Measurements from ENCODE around the gene GOLPH3L.
"Not testable (repeated sequence)": the region's sequence is repeated elsewhere in the genome, so short reads cannot be mapped to it uniquely, and the experiment has no call there.

GOLPH3L gene

DNA sequence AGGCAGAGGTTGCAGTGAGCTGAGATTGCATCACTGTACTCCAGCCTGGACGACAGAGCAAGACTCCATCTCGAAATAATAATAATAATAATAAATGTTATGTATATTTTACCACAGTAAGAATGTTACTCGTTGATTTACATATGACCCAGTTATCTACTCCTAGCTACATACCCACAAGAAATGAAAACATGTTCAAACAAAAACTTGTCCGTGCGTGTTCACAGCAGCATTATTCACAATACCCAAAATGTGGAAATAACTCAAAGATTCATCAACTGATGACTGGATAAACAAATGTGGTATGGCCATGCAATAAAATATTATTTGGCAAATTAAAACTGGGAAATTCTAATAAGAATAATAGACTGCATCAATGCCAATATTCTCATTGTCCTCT lies 35.8 kb downstream of the GOLPH3L start:
- no peak for ATAC-seq
- no peak for TF ChIP-seq TCF4 (CRISPR knock-in tag; IDR thresholded peaks at IDR 0.05; ENCODE audit: borderline replicate concordance)
- no peak for TF ChIP-seq ESRRG (CRISPR knock-in tag; IDR thresholded peaks at IDR 0.05)
- TF ChIP-seq RARB (CRISPR knock-in tag; IDR thresholded peaks at IDR 0.05): no peak
- TF ChIP-seq, protein P1, sequence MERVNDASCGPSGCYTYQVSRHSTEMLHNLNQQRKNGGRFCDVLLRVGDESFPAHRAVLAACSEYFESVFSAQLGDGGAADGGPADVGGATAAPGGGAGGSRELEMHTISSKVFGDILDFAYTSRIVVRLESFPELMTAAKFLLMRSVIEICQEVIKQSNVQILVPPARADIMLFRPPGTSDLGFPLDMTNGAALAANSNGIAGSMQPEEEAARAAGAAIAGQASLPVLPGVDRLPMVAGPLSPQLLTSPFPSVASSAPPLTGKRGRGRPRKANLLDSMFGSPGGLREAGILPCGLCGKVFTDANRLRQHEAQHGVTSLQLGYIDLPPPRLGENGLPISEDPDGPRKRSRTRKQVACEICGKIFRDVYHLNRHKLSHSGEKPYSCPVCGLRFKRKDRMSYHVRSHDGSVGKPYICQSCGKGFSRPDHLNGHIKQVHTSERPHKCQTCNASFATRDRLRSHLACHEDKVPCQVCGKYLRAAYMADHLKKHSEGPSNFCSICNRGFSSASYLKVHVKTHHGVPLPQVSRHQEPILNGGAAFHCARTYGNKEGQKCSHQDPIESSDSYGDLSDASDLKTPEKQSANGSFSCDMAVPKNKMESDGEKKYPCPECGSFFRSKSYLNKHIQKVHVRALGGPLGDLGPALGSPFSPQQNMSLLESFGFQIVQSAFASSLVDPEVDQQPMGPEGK (CRISPR knock-in tag; IDR thresholded peaks at IDR 0.05; ENCODE audit: borderline replicate concordance): no peak
- TF ChIP-seq TOX (CRISPR knock-in tag; IDR thresholded peaks at IDR 0.05; ENCODE audit: borderline replicate concordance): no peak
- no peak for TF ChIP-seq SNAI2 (CRISPR knock-in tag; IDR thresholded peaks at IDR 0.05)
- TF ChIP-seq ISL1 (CRISPR knock-in tag; IDR thresholded peaks at IDR 0.05): no peak
- no peak for TF ChIP-seq POU6F1 (CRISPR knock-in tag; IDR thresholded peaks at IDR 0.05; ENCODE audit: borderline replicate concordance, low read depth)

DNA sequence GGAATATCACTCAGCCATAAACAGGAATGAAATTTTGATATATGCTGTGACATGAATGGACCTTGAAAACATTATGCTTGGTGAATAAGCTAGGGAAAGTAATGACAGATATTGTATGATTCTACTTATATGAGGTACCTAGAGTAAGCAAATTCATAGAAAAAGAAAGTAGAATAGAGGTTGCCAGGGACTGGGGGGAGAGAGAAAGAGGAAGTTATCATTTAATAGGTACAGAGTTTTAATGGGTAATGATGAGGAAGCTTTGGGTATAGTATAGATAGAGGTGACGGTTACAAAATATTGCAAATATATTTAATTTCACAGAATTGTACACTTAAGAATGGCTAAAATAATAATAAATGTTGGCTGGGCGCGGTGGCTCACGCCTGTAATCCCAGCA lies 36.4 kb downstream of the GOLPH3L start:
- TF ChIP-seq, protein P1 (CRISPR knock-in tag; IDR thresholded peaks at IDR 0.05; ENCODE audit: borderline replicate concordance): no peak
- TF ChIP-seq, protein P2, sequence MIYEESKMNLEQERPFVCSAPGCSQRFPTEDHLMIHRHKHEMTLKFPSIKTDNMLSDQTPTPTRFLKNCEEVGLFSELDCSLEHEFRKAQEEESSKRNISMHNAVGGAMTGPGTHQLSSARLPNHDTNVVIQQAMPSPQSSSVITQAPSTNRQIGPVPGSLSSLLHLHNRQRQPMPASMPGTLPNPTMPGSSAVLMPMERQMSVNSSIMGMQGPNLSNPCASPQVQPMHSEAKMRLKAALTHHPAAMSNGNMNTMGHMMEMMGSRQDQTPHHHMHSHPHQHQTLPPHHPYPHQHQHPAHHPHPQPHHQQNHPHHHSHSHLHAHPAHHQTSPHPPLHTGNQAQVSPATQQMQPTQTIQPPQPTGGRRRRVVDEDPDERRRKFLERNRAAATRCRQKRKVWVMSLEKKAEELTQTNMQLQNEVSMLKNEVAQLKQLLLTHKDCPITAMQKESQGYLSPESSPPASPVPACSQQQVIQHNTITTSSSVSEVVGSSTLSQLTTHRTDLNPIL (CRISPR knock-in tag; IDR thresholded peaks at IDR 0.05; ENCODE audit: low read depth): no peak
- TF ChIP-seq SNAI2 (CRISPR knock-in tag; IDR thresholded peaks at IDR 0.05) (no peak), GLIS3 (CRISPR knock-in tag; IDR thresholded peaks at IDR 0.05) (no peak), TSHZ2 (CRISPR knock-in tag; IDR thresholded peaks at IDR 0.05) (no peak), CSDC2 (CRISPR knock-in tag; IDR thresholded peaks at IDR 0.05) (no peak), RARB (CRISPR knock-in tag; IDR thresholded peaks at IDR 0.05) (no peak), POU6F1 (CRISPR knock-in tag; IDR thresholded peaks at IDR 0.05; ENCODE audit: borderline replicate concordance, low read depth) (no peak), TCF4 (CRISPR knock-in tag; IDR thresholded peaks at IDR 0.05; ENCODE audit: borderline replicate concordance) (no peak), ZNF8 (CRISPR knock-in tag; IDR thresholded peaks at IDR 0.05) (no peak), ISL1 (CRISPR knock-in tag; IDR thresholded peaks at IDR 0.05) (no peak), BACH2 (CRISPR knock-in tag; IDR thresholded peaks at IDR 0.05; ENCODE audit: borderline replicate concordance) (no peak), ZC3H10 (CRISPR knock-in tag; IDR thresholded peaks at IDR 0.05) (no peak)
- no peak for ATAC-seq

- not testable (repeated sequence) for ATAC-seq
Measured at GRCh38 chr1:150657064-150657463, 39.9 kb downstream of the GOLPH3L start.

DNA sequence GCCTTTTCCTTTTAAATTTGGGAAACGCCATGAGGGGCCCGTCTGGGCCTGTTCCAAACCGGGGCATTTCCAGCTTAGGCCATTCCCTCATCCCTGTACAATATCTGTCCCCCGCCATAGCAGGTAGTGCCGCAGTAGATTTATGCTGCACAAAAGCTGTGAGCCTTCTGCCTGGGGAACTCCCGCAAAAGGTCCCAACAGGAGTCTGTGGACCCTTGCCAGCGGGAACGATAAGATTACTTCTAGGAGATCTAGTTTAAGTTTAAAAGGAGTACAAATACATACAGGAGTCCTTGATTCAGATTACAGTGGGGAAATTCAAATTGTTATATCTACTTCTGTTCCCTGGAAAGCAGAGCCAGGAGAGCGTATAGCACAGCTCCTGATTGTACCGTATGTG lies 42.3 kb downstream of the GOLPH3L start:
- ATAC-seq: not testable (repeated sequence)

Data from SK-N-SH treated with all-trans-retinoic acid at 6 μM for 48 hours (cell line).